ELF-1 (cell line): ENCODE measurements around the gene KCP.
A peak's percentile ranks its signal among the peaks of the same experiment; 100 is the strongest.

ENCODE experiments used
- DNase-seq: peaks from one replicate; pipeline ENCODE4 v3.0.0-alpha.2; 2016; ENCODE audit warnings: low read depth, low spot score

The KCP gene

DNA sequence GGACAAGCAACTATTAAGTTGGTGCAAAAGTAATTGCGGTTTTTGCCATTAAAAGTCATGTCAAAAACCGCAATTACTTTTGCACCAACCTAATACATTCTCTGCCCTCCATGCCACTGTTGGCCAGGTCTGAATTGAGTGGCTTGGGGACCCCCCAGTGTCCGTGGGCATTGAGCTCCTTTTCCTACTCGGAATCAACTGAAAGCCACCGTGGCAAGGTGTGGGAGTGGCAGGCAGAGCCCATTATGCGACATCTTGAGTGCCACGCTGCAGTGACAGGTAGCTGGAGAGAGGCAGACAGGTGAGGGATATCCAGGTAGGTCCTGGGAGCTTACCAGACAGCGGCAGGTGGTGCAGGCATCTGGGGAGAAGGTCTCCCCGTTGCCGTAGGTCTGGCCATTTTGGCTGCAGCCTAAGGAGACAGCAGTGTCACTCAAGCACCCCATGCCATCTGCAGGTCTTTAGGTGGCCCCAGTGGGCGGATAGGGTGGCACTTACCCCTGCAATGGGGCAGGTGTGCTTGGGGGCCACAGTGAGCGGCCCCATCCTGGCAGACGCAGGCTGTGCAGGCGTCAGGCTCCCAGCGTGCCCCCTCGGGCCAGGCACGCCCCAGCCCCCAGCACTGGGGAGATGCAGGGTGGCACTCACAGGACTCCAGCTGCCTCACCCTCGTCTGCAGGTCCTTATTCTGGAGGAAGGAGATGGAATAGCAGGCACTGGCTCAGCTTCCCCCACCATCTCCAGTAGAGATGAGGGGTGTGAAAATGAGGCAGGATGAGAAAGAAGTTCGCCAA, 3.5 kb downstream of the KCP start:
- no peak for DNase-seq

DNA sequence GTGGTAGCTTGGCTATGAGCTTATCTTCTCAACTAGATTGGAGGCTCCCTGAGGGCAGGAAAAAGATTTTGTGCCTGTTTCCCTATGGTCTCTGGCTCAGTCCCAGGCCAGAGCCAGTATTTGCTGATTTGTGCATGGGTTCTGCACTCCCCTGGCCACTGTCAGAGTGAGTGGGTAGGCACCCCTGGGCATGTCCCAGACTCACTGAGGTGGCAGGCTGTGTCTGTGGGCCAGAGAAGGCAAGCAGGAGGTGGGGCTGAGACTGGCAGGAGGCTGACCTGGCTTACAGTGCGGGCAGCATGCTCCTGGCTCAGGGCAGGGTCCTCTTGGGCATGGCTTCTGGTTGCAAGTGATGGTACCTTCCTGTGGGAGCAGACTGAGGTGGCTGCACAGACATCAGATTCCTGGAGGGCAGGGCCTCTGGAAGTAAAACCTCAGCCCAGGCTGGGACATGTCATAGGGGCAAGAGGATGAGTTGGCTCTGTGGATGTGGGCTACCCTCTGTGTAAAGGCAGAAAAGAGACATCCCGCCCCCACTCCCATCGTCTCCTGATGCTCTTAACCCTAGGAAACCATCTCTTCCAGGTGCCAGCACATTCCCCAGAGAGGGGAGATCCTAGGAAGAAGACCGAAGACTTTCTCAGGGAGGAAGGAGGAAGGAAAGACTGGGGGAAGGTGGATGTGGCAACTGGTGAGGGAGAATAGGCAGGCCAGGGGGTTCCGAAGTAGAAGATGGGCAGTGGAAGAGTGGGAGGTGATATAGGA, 4.3 kb downstream of the KCP start:
- no peak for DNase-seq

DNA sequence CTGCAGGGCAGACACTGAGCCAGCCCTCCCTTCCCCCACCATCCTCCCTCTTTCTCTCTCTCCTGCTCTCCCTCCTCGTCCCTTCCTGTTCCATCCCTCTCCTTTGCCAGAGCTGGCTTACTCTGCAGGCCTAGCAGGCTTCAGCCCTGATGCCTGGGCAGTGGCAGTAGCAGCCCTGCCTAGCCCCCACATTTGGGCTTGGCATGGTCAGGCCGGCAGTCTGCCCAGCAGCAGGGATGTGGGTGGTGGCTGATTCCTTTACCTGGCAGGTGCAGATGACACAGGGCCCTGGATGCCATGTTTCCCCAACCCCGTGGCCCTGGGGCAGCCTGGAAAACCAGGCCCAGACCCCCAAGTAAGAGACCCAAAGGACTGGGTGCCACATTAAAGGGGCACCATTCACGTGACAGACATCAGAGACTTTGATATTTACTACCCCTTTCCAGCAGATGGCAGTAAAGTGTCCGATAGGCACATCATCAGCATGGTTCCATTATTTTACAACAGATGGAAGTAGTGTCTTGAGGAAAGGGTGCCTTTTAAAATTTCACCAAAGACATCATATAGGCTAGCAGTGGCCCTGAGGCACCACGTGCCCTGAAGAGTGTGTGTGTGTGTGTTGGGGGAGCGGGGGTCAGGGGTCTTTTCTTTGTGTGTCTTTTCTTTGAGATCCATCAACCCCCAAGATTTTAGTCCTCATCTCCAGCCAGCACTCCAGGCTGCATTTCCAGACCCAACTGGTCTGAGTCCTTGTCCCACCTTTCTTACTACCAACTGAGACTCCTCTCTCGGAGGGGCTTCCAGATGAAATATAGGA, 5.9 kb downstream of the KCP start:
- DNase-seq, result no peak

DNA sequence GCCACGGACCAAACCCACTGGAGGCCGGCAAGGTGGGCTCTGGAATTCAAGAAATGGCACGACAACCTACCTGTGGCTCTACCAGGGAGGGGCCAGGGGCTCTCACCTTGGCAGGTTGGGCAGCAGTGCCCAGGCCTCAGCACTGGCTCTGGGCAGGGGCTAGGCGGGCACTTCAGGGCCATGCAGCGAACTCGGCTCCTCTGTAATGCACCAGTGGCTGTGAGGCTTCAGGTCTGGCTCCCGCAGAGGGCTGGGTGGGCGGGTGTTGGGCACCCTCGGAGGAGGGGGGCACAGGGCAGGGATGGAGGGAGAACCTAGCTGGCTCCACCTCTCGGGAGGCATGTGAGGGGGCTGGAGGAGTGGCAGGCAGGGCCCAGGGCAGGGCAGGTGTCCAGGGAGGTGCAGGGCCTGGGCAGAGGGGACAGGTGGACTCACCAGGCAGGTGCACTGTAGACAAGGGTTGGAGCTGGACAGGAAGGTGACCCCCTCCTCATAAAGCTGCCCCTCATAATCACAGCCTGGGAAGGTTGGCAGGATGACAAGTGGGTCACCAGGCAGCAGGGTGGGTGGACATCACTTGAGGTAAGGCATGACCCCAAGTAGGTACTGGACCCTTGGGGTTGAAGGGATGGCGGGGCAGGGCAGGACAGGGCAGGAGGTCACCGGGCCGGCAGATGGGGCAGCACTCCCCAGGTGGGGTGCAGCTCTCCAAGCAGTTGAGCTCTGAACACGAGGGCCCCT, 6.7 kb downstream of the KCP start:
- no peak for DNase-seq

DNA sequence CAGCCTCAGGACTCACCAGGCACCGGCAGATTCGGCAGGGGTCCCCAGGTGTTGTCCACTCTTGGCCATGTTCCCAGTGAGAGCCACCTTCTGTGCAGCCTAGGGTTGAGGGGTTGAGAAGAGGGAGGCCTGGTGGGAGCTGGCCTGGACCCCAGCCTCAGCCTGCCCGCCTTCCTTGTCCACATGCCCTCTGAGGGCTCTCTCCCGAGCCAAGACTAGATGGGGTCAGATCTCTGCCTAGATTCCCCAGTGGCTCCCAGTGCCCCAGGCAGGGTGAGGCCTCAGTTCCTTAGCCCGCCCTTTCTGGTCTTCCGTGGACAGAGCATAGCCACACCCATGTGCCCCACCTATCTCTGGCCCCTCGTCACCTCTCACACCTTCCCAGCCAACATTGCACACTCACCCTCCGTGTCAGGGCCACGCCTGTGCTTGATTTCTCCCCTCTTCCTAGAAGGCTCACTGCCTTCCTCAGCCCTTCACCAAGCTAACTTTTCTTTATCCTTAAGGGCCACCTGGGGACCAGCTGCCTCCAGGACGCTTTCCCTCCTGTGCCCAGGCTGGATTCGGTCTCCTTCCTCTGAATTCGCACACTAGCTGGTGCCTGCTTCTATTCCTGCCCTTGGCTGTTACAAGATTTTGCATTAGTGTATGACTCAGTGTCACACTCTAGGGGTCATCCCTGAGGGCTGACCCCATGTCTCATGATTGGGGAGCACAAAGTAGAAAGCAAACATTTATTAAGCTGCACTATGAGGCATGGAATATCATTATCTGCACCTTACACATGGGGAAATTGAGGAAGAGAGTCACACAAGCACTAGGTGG, 7.5 kb downstream of the KCP start:
- DNase-seq, result no peak

DNA sequence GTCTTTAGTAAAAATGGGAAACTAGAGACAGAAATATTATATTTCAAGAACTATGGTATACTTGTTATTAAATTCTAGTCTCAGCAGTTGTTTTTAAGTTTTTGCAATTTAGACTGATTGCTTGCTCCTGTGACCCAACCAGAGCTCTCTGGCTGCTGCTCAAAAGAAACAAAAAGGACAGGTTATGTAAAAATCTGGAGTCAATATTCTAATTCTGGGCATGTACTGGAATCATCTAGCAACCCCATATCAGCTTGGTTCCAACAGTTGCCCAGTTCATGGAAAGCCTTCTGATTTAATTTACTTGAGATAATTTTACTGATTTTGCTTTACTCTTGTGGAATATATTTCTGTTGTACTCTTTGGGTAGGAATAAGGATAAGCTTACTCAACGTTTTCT, 10.3 kb downstream of the KCP start:
- no peak for DNase-seq

DNA sequence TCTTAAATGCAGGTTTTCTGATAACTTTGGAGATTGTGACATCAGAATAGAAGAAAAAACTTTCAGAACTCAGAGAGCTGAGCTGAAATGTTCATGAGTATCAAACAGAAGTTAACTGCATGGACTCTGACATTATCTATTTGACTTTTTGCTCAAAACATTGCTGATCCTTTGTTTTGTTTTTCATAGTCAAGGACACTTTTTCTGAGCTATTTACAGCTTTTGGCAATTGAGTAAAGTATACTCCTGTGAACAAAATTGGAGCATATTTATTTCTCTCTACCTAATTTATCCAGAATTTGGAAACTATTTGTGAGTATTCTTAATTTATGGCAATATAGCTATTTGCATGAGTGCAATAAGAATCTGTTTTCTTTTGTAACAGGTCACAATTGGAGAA, 11.1 kb downstream of the KCP start:
- DNase-seq, result no peak

DNA sequence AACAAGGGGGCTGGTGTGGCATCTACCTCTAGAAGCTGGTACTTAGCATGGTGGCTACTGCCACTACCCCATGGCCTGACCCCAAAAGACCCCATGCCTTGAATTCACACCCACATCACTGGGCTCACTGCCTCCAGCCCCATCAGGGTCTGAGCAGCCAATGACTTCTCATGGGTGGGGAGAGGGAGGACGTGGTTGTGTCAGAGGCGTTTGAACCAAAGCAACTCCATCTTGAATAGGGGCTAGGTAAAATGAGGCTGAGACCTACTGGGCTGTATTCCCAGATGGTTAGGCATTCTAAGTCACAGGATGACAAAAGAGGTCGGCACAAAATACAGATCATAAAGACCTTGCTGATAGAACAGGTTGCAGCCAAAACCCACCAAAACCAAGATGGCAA, 15.2 kb downstream of the KCP start:
- DNase-seq, result no peak

DNA sequence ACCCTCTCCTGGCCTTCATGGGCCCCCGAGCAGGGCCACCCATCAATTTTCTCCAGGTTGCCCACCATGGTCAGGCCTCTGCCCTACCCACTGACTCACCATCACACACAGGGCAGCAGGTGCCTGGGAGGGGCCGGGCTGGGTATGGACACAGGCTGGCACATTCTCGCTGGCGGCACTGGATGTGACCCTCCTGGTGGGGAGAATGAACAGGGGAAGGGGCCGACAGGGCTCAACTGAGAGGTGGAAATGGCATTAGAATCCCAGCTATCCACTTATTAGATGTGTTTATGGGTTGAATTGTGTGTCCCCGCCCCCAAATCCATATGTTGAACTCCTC, 16.4 kb downstream of the KCP start:
- no peak for DNase-seq

DNA sequence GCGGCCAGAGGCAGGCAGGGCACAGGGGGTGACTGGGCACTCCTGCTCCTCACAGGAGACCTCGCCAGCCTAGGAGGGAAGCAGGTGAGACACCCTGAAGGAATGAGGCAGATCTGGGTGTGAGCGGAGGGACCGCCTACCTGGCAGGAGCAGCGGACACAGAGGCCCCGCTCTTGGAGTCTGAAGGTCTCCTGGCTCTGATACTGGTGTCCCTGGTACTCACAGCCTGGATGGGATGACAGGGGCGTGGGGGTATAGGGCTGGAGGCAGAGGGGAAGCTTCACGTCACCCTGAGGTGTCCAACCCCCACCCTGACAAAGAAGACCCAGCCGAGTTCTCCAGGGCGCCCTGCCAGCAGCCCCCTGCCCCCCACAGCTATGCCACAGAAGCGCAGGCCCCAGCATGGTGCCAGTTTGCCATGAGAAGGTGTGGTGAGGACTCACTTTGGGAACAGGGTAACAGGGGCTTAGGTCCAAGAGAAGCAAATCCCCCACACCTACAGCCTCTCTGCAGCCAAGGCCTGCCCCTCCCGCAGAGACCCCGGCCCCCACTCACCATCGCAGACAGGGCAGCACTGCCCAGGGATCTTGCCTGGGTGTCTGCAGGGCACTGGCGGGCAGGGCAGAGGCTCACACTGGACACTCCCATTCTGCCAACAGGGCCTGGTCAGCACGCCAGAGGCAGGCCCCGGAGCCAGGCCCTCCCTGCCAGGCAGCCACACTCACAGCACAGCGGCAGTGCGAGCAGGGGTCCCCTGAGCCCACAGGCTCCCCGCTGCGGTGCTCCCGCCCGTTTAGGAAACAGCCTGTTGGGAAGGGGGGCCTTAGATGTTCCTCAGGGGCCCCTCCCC, 17.0 kb downstream of the KCP start:
- no peak for DNase-seq

DNA sequence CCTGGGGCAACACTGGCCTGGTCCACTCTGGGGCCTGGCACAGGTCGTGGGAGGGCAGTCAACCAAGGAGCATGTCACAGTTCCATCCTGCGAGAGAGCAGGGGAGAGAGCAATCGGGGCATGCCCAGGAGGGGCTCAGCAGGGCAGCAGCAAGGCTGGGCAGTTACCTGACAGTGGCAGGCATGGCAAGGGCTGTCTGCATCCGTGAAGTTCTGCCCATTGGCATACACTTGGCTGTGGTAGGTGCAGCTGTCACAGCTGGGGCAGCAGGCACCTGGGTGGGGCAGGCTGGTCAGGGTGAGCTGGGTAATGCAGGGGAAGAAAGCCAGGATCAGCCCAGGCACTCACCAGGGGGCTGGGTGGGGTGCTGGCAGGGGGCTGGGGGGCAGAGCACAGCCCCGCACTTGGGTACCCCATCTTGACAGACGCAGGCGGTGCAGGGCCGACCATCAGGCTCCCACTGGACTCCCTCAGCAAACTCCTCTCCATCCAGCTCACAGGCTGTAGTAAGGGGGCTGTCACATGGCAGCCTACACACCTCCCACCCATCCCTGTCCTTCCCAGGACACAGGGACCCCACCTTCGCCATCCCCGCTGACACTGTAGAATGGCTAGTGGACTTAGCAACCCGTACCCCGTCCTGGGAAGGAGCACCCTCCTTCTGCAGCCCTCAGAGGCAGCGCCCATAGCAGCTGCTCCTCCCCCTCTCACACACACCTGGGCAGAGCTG, 17.8 kb downstream of the KCP start:
- DNase-seq, result no peak

DNA sequence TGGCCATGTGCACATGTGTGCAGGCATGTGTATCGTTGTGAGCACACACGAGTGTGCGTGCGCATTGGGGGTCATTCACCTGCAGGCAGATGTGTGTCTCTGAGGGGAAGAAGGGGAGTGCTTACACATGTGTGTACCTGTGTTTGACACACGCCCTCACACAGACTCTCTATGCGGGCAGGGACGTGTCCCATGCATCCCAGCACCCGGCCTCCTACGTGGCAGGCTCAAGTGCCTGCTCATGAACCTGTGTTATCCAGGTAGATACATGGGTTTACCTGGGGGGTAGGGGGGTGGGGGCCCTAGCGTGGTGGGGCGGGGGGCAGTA, 18.6 kb downstream of the KCP start:
- no peak for DNase-seq

DNA sequence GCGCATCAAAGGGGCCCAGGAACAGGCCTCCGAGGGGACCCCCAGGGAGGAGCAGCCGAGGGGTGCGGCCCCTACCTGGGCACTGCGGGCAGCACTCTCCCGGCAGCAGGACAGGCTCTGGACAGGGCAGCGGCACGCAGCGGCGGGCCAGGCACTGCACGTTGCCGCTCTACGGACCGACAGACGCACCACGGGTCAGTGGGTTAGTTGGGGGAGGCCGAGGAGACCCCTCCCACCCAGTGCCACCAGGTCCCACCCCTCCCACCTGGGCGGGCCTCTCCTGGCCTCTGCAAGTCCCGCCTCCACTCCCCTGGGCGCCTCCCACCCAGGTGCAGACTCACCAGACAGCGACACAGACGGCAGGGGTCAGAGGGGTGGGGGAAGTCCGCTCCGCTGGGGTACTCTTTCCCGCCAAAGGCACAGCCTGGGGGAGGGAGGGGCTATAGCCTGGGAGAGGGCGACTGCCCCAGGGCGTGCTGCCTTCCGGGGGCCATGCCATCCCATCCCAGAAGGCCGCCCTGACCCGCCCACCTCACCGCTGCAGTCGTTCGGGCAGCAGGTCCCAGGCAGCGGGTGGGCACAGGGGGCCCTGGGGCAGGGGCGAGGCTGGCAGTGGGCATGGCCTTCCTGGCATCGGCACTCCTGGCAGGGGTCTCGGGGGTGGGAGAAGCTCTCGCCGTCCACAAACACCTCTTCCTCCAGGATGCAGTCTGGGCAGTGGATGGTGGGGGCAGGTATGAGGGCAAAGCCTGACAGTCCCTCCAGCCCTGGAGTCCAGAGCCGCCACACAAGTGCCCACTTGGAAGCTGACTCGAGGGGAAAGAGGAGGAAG, 19.2 kb downstream of the KCP start:
- DNase-seq, result peak; percentile 69

DNA sequence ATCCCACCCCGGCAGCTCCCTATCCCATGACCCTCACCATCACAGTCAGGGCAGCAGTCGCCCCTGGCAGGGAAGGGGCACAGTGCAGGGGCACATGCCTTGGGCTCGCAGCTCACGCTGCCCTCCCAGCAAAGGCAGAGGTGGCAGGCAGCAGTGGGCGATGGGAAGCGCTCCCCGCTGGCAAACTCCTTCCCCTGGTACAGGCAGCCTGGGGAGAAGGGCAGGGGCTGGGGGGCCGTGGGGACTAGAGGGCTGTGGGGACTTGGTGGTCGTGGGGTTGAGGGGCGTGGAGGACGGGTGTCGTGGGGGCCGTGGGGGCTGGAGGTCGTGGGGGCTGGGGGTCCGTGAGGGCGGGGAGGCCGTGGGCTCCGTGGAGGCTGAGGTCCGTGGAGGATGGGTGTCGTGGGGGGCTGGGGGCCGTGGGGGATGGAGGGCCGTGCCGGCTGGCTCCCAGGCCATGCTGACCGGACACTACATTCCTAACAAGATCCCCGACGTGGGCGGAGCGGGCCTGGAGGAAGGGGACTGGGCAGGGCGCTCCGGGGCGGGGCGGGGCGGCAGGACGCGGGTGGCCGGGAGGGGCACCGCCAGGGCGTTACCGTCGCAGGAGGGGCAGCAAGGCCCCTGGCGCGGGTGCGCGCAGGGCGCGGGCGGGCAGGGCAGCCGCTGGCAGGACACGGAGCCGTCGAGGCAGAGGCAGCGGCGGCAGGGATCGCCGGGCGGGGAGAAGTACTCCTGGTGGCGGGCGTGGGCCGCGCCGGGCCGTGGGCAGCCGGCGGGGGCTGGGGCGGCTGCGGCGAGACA, 20.0 kb downstream of the KCP start:
- no peak for DNase-seq

DNA sequence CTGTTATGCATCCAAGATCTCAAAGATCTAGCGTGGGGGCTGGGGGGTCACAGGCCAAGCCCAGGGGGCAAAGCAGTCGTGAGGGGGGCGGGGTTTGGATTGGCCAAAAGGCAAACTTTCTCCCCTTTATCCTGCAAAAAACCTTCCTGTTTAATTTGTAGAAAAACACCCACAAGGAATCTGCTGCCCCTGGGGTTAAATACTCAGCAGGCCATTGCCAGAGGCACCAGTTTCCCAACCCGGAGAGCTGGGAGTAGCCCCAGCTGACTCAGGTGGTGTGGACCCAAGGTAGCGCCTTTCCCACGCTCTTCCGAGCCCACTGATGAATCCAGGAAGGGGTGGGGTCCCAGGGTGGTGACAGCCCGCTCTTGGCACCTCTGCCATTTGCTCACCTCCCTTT, 21.4 kb downstream of the KCP start:
- DNase-seq, result peak; percentile 73

DNA sequence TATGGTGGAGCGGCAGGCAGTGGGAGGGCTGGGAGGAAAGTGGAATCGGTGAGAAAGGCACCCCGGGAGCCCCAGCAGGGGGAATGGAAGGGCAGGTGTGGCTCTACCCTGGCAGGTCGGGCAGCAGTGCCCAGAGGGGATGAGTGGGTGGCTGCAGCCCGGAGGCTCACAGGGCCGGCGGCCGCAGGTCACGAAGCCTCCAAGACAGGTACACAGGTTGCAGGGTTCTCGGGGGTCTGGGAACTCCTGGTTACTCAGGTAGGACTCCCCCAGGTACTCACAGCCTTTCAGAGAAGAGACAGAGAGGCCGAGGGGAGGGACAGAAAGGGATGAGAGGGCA, 21.8 kb downstream of the KCP start:
- DNase-seq, result no peak

DNA sequence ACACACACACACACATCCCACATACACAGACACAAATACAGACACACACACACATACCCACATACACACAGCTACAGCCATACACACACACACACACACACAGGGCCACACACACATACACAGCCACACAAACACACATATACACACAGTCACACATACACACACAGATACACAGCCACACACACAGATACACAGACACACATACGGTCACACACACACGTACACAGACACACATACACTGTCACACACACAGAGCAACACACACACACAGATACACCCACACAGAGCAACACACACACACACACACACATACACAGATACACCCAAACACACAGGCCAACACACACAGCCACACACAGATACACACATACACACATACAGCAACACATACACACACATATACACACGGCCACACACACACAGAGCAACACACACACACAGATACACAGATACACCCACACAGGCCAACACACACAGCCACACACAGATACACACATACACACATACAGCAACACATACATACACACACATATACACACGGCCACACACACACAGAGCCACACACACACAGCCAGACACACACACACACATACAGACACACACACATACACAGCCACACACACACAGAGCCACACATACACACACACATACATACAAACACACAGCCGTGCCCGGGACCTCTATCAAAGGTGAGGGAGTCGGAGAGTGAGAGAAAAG, 22.3 kb downstream of the KCP start:
- DNase-seq, result no peak
